ENCODE data around the gene PKD1. TPM values are rescaled to one million over a fixed set of nuclear protein-coding genes. Genes with fewer than 3 reads are reported as not detected.
A peak's percentile ranks its signal among the peaks of the same experiment; 100 is the strongest.

PKD1 gene
- total and polyA plus RNA-seq, 2 of the 13 experiments (the other 11 are each of a cell fraction or from before 2014, with no cell fraction given) = 22.1 to 23.0 TPM

DNA sequence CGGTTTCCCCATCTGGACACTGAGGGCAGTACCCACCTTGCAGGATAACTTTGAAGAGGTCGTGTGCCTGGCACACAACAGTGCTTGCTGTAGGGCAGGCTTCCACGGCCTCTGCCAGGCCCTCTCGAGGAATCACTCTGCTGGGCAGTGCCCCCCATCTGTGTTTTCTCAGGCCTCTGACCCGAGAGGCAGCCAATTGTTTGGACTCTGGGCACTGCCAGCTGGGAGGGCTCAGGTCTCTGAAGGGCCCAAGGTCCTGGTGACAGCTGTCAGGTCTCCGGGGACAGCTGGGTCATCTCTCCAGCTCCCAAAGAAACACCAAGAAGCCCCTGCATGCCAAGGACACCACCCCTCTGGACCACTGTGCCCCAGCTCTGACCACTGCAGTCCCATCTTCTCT, 11.7 kb upstream of the PKD1 start:
- Histone ChIP-seq H3K27ac (ENCODE audit: extremely low read length, insufficient read depth, low read length) (no peak overlapping the region), H2AFZ (ENCODE audit: low read length) (no peak overlapping the region), H3K79me2 (ENCODE audit: insufficient read depth, low read length) (no peaks in the 10 kb centered on the region), H3K9me3 (ENCODE audit: low read length) (no peaks in the 10 kb centered on the region), H3K4me2 (ENCODE audit: low read depth, low read length) (peak overlapping the region; percentile 60), H4K20me1 (ENCODE audit: insufficient read depth, low read length) (peaks cover 42% of the 10 kb centered on the region), H3K36me3 (replicated peaks in 1 of 2; ENCODE audit: control insufficient read depth in 1 of 2, insufficient read depth in 2 of 2, low read length in 2 of 2) (peaks cover 0 to 5% of the 10 kb centered on the region in 2 experiments; a peak in 1 of 5 replicates), H3K4me1 (ENCODE audit: insufficient read depth, low read length) (peaks cover 65% of the 10 kb centered on the region), H3K9ac (ENCODE audit: insufficient read depth, low read depth, low read length) (peak overlapping the region; percentile 10; the same call in 1 of the 2 replicates), H3K27me3 (ENCODE audit: control insufficient read depth in 1 of 2, insufficient read depth in 2 of 2, low read length in 2 of 2) (peaks cover 3 to 32% of the 10 kb centered on the region in 2 experiments), H3K4me3 (replicated peaks in 1 of 3; ENCODE audit: insufficient read depth in 1 of 3, low read depth in 2 of 3, low read length in 3 of 3) (0 out of 6 replicates have a peak overlapping the region, but pooled peaks of 1 of the 3 experiments have one; percentile 67)
- ATAC-seq (no peak; the same call in 2 of the 3 replicates), FAIRE-seq (no peak), DNase-seq (ENCODE audit: low spot score) (no peak)
- in situ Hi-C loops (cut with HindIII; ENCODE audit: extremely low pct_ligation_motif_present, low pct_unique_long_range_greater_than_20kb) = loop anchor here (5.0 to 10.0 kb wide), 2 partner anchors 63 to 125 kb away; no protein-coding TSS in a partner anchor
- CTCF ChIA-PET (ENCODE audit: low intra/inter-chr PET ratio, low total read pairs) = no interaction called here
- BruUV-seq (replicated peaks) = no TSS peak
- POLR2A ChIA-PET = interaction anchor here (0.8 to 3.2 kb wide), 13 partner anchors 8 to 206 kb away, joined by 3 to 24 read pairs (median 6); partner anchors contain the start of genes ECI1, GFER, NTHL1 and PKD1
- TF ChIP-seq HNRNPL (IDR thresholded peaks at IDR 0.05; ENCODE audit: low read depth, low read length) = 0 out of 2 replicates have a peak, but pooled peaks have one; percentile 42
- TF ChIP-seq, protein P1, sequence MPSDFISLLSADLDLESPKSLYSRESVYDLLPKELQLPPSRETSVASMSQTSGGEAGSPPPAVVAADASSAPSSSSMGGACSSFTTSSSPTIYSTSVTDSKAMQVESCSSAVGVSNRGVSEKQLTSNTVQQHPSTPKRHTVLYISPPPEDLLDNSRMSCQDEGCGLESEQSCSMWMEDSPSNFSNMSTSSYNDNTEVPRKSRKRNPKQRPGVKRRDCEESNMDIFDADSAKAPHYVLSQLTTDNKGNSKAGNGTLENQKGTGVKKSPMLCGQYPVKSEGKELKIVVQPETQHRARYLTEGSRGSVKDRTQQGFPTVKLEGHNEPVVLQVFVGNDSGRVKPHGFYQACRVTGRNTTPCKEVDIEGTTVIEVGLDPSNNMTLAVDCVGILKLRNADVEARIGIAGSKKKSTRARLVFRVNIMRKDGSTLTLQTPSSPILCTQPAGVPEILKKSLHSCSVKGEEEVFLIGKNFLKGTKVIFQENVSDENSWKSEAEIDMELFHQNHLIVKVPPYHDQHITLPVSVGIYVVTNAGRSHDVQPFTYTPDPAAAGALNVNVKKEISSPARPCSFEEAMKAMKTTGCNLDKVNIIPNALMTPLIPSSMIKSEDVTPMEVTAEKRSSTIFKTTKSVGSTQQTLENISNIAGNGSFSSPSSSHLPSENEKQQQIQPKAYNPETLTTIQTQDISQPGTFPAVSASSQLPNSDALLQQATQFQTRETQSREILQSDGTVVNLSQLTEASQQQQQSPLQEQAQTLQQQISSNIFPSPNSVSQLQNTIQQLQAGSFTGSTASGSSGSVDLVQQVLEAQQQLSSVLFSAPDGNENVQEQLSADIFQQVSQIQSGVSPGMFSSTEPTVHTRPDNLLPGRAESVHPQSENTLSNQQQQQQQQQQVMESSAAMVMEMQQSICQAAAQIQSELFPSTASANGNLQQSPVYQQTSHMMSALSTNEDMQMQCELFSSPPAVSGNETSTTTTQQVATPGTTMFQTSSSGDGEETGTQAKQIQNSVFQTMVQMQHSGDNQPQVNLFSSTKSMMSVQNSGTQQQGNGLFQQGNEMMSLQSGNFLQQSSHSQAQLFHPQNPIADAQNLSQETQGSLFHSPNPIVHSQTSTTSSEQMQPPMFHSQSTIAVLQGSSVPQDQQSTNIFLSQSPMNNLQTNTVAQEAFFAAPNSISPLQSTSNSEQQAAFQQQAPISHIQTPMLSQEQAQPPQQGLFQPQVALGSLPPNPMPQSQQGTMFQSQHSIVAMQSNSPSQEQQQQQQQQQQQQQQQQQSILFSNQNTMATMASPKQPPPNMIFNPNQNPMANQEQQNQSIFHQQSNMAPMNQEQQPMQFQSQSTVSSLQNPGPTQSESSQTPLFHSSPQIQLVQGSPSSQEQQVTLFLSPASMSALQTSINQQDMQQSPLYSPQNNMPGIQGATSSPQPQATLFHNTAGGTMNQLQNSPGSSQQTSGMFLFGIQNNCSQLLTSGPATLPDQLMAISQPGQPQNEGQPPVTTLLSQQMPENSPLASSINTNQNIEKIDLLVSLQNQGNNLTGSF (CRISPR knock-in tag; IDR thresholded peaks at IDR 0.05) = no peak
- WGBS (ENCODE audit: low lambda C conversion rate) = 0% methylated on average over 1 of the region's 6 CpGs
- intact Hi-C loops (cut with micrococcal nuclease; ENCODE audit: unreplicated experiment) = no loop called here
